Stomach (tissue), 9 donors: ENCODE data around the gene ZSWIM2. TPM values are rescaled to one million over a fixed set of nuclear protein-coding genes. Genes with fewer than 3 reads are reported as not detected.

Experiments used
- DNase-seq, 2 donors: peaks; one replicate each; pipeline versions ENCODE4 v3.0.0 to v3.0.0-alpha.2; 2013 to 2019
- H3K27ac ChIP-seq, 5 donors: fragments of 200-600 bp in 4 of 5; sonication (generic) in 4 of 5; one replicate each; pipeline ENCODE4 v1.5.1; 2013 to 2019; ENCODE audit warnings: mild to moderate bottlenecking in 1 of 5, moderate library complexity in 1 of 5
- H3K27me3 ChIP-seq, 3 donors: fragments of 200-600 bp; sonication (generic); one replicate each; pipeline ENCODE4 v1.5.1; 2017 to 2019; ENCODE audit warnings: mixed run types in 1 of 3
- H3K36me3 ChIP-seq, 4 donors: fragments of 200-600 bp; sonication (generic); 1 replicate in 3 of 4; 2 replicates in 1 of 4; pipeline ENCODE4 v1.5.1; 2016 to 2019
- H3K4me1 ChIP-seq, 4 donors: fragments of 200-600 bp; sonication (generic); one replicate each; pipeline ENCODE4 v1.5.1; 2016 to 2019
- H3K4me3 ChIP-seq, 4 donors: fragments of 200-600 bp; sonication (generic) in 3 of 4; one replicate each; pipeline ENCODE4 v1.5.1; 2016 to 2019; ENCODE audit warnings: mild to moderate bottlenecking in 1 of 4
- H3K9me3 ChIP-seq, 4 donors: fragments of 200-600 bp; sonication (generic); one replicate each; pipeline ENCODE4 v1.5.1; 2016 to 2019
- CTCF ChIP-seq, 7 experiments: fragments of 450-650 bp in 4 of 7; fragments of 200-600 bp in 3 of 7; sonication (generic) in 3 of 7; IDR thresholded peaks; one replicate each; pipeline ENCODE4 v1.5.1; 2016 to 2019; ENCODE audit warnings: antibody characterized with exemption in 7 of 7, control low read depth in 2 of 7, mild to moderate bottlenecking in 1 of 7
- EP300 ChIP-seq: sonication (generic); formaldehyde crosslinking; IDR thresholded peaks from one replicate; pipeline ENCODE4 v1.6.1; 2017; ENCODE audit warnings: antibody characterized with exemption
- POLR2A ChIP-seq, 4 donors: fragments of 450-650 bp; IDR thresholded peaks; one replicate each; pipeline ENCODE4 v1.6.1; 2016; ENCODE audit warnings: antibody characterized with exemption in 4 of 4, control low read depth in 2 of 4, mild to moderate bottlenecking in 1 of 4, moderate library complexity in 1 of 4
- POLR2AphosphoS5 ChIP-seq, 3 donors: sonication (generic); formaldehyde crosslinking; IDR thresholded peaks; one replicate each; pipeline ENCODE4 v1.6.1; 2016; ENCODE audit warnings: antibody characterized with exemption in 3 of 3
- WGBS, 5 donors: extraction: QIAGEN DNeasy Blood & Tissue Kit in 3 of 5; methylation state at CpG; one replicate each; pipeline versions ENCODE4 v1.1.5 to v1.1.7; 2013 to 2018; 5-methylcytosine and 5-hydroxymethylcytosine counted together
- intact Hi-C: fragments of 100-400 bp; cut with DNase I; formaldehyde crosslinking; loops from one replicate; pipeline ENCODE4 v1.15.1; 2023; ENCODE audit warnings: low total_unique reads
- polyA plus RNA-seq, 3 donors: library from polyadenylated mRNA; stranded (reverse); fragments of 200-250 nt; gene quantifications; one replicate each; pipeline ENCODE4 v1.2.3, GENCODE V29; 2013
- total RNA-seq, 5 donors: library from RNA; depleted of rRNA; stranded (reverse); fragments of >200 nt; gene quantifications; one replicate each; pipeline versions ENCODE4 v1.1.0 to v1.2.3, GENCODE V29; 2014 to 2016
- donor health status: healthy with polysubstance abuse.
- donor health status: Bipolar disorder and iron deficiency.
- donor health status: healthy.

The ZSWIM2 gene
- total and polyA plus RNA-seq, 8 donors = not detected

DNA sequence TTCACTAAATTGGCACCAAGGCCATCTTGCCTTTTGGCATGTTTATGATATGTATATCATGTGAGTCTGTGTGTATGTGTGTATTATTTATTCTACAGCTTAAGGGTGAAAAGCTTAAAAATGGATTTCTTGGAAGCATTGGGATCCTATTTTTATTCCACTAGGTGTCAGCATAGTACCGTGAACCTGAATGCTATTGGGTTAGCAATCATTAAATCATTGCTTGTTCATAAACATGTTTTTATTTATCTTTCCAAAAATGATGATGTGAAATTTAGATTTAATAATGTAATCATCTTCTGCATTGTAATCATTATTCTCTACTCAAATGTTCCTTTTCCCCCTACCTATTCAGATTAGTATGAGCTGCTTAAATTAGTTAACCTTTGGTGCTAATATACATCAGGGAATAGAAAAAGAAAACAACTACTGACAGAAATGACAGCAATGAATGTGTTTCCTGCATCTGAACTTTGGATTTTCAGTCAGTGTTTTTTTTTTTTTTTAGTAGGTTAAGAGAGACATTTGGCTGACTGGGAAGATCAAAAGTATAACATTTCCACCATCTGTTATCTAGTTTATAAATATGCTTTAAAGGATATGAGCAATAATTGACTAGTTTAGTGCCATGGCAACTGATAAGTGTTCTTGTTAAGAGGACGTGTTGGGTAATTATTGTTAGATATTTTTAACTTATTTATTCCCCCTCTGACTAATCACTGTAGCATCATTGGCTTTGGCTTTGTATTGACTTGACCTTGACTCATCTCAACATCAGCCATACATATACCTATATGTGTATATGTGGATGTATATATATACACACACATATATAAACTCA, 14.1 kb upstream of the ZSWIM2 start:
- Histone ChIP-seq H3K9me3 (no peaks in the 10 kb centered on the region), H3K27ac (no peak overlapping the region), H3K27me3 (no peaks in the 10 kb centered on the region), H3K4me1 (no peaks in the 10 kb centered on the region), H3K36me3 (no peaks in the 10 kb centered on the region), H3K4me3 (no peak overlapping the region)
- 0 to 5% (median 2%) methylated on average over 2 of the region's 2 CpGs for WGBS, 5 donors
- intact Hi-C loops = loop anchor here (5.0 kb wide), 1 partner anchor 589 kb away; no protein-coding TSS in a partner anchor
- TF ChIP-seq POLR2AphosphoS5 (IDR thresholded peaks at IDR 0.05) (no peak), CTCF (IDR thresholded peaks at IDR 0.05) (peak in 4 of 7 experiments; percentile 14 to 71 (median 46)), POLR2A (IDR thresholded peaks at IDR 0.05) (no peak), EP300 (no peak)
- DNase-seq = peak in 1 of 2 donors; percentile 54

DNA sequence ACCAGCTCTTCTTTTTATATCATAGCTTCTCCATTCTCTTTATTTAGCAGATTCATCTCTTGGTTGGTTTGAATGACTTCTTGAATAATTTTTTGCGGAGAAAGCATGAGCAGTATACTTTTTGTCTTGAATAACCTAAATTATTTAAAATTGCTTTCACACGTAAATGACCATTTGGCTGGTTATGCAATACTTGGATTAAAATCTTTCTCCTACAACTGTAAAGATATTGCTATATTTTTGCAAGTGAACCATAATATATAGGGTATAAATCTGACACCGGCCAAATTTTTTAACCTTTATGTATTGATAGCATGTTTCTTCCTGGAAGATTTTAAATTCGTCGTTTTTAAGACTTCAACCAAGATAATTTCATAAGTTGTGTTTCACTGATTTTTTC, 6.2 kb upstream of the ZSWIM2 start:
- 82 to 89% (median 87%) methylated on average over 5 of the region's 5 CpGs for WGBS, 5 donors
- intact Hi-C loops = no loop called here

GRCh38 chr2:186853951-186854350, 5.0 kb upstream of the ZSWIM2 start:
- no peak overlapping the region for H3K4me3 ChIP-seq
- peak in 1 of 2 donors; percentile 3 for DNase-seq
- H3K4me1 ChIP-seq = peaks cover 0 to 9% (median 5%) of the 10 kb centered on the region in 4 donors
- H3K27me3 ChIP-seq = no peaks in the 10 kb centered on the region
- no peaks in the 10 kb centered on the region for H3K9me3 ChIP-seq
- no peaks in the 10 kb centered on the region for H3K36me3 ChIP-seq
- no peak for TF ChIP-seq POLR2AphosphoS5 (IDR thresholded peaks at IDR 0.05)
- no peak for TF ChIP-seq EP300
- no peak for TF ChIP-seq POLR2A (IDR thresholded peaks at IDR 0.05)
- TF ChIP-seq CTCF (IDR thresholded peaks at IDR 0.05) = no peak
- intact Hi-C loops = no loop called here
- H3K27ac ChIP-seq = no peak overlapping the region

More for the DNA sequence above, 6.2 kb upstream of the ZSWIM2 start:
- H3K4me3 ChIP-seq = no peak overlapping the region
- H3K36me3 ChIP-seq = no peaks in the 10 kb centered on the region
- no peaks in the 10 kb centered on the region for H3K9me3 ChIP-seq
- TF ChIP-seq EP300 (no peak), CTCF (IDR thresholded peaks at IDR 0.05) (no peak), POLR2A (IDR thresholded peaks at IDR 0.05) (no peak), POLR2AphosphoS5 (IDR thresholded peaks at IDR 0.05) (no peak)
- no peaks in the 10 kb centered on the region for H3K27me3 ChIP-seq
- H3K27ac ChIP-seq = no peak overlapping the region
- H3K4me1 ChIP-seq = no peaks in the 10 kb centered on the region
- no peak for DNase-seq

- intact Hi-C loops = no loop called here
- Histone ChIP-seq H3K4me1 (peaks cover 3 to 15% (median 9%) of the 10 kb centered on the region in 4 donors), H3K27ac (no peak overlapping the region), H3K27me3 (no peaks in the 10 kb centered on the region), H3K36me3 (no peaks in the 10 kb centered on the region), H3K4me3 (no peak overlapping the region), H3K9me3 (no peaks in the 10 kb centered on the region)
- DNase-seq = no peak
- 50 to 65% (median 58%) methylated on average over 5 of the region's 5 CpGs for WGBS, 5 donors
- TF ChIP-seq POLR2A (IDR thresholded peaks at IDR 0.05) = no peak
- TF ChIP-seq POLR2AphosphoS5 (IDR thresholded peaks at IDR 0.05) = peak in 1 of 3 donors; percentile 18
These were observed 3.5 kb upstream of the ZSWIM2 start for GRCh38 chr2:186852508-186852907.

- DNase-seq = no peak
- no peaks in the 10 kb centered on the region for H3K27me3 ChIP-seq
- WGBS, 5 donors = 79 to 86% (median 80%) methylated on average over 3 of the region's 3 CpGs
- intact Hi-C loops = no loop called here
- no peak overlapping the region for H3K4me3 ChIP-seq
- no peaks in the 10 kb centered on the region for H3K9me3 ChIP-seq
- H3K36me3 ChIP-seq = no peaks in the 10 kb centered on the region
- H3K27ac ChIP-seq = no peak overlapping the region
- no peaks in the 10 kb centered on the region for H3K4me1 ChIP-seq
- TF ChIP-seq POLR2A (IDR thresholded peaks at IDR 0.05) = no peak
- no peak for TF ChIP-seq POLR2AphosphoS5 (IDR thresholded peaks at IDR 0.05)
These were observed 6.6 kb downstream of the ZSWIM2 start for GRCh38 chr2:186842373-186842772.
